NCI-H526 (cell line): ENCODE data around the gene USP48.
"Not testable (repeated sequence)": the region's sequence is repeated elsewhere in the genome, so short reads cannot be mapped to it uniquely, and the experiment has no call there.

Experiments used
- DNase-seq, 2 experiments: peaks; one replicate each; lab custom pipeline; 2025; lab: John Stamatoyannopoulos, UW

USP48 gene

GRCh38 chr1:21774835-21775549, 8.0 kb downstream of the USP48 start:
- no peak for DNase-seq

DNA sequence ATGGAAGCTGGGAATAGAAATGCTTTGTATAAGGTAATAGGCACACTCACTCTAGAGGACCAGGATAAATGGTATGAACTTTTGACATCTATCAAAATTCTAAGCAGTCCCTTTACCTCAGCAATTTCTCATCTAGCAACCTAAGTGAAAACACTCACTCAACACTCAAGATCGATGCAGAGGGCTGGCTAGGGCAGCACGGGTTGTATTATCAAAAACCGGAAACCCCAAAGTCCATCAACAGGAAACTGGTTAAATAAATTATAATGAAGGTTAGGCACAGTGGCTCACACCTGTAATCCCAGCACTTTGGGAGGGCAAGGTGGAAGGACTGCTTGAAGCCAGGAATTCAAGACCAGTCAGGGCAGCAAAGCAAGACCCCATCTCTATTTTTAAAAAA, 9.4 kb downstream of the USP48 start:
- no peak for DNase-seq

DNA sequence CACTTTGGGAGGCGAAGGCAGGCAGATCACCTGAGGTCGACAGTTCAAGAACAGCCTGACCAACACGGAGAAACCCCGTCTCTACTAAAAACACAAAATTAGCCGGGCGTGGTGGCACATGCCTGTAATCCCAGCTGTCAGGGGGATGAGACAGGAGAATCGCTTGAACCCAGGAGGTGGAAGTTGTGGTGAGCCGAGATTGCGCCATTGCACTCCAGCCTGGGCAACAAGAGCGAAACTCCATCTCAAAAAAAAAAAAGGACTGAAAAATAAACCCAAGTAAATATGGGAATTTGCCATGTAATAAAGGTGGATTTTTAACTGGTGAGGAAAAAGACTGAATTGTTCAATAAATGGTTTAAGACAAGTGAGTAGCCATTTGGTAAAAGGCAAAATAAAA, 11.3 kb downstream of the USP48 start:
- not testable (repeated sequence) for DNase-seq

GRCh38 chr1:21770602-21771001, 12.3 kb downstream of the USP48 start:
- not testable (repeated sequence) for DNase-seq

GRCh38 chr1:21770201-21770600, 12.7 kb downstream of the USP48 start:
- DNase-seq, result no peak

DNA sequence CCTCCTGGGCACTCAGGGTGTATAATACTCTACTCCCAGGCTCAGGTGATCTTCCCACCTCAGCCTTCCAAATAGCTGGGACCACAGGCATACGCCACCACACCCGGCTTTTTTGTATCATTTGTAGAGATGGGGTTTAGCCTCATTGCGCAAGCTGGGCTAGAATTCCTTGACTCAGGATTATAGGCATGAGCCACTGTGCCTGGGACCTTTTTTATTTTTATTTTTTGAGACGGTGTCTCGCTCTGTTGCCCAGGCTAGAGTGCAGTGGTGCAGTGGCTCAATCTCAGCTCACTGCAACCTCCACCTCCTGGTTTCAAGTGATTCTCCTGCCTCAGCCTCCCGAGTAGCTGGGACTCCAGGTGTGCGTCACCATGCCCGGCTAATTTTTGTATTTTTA, 15.8 kb downstream of the USP48 start:
- not testable (repeated sequence) for DNase-seq

DNA sequence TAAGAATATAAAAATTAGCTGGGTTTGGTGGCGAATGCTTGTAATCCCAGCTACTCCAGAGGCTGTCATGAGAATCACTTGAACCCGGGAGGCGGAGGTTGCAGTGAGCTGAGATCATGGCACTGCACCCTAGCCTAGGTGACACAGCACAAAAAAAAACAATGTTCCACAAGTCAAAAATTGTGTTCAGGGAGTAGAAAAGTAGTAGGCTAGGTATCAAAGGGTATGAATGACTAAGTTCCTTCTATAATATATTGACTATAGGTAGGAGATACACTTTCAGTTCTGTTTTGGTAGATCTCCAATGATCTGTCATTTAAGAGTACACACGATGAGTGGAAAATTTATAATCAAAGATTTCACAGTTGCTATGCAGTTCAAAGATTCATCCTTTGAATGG, 16.7 kb downstream of the USP48 start:
- no peak for DNase-seq

- DNase-seq, result no peak
These were observed 18.1 kb downstream of the USP48 start for GRCh38 chr1:21764615-21765423.

- no peak for DNase-seq
These were observed 19.1 kb downstream of the USP48 start for GRCh38 chr1:21763694-21764419.

- DNase-seq, result no peak
These were observed 19.7 kb downstream of the USP48 start for GRCh38 chr1:21763236-21763635.

DNA sequence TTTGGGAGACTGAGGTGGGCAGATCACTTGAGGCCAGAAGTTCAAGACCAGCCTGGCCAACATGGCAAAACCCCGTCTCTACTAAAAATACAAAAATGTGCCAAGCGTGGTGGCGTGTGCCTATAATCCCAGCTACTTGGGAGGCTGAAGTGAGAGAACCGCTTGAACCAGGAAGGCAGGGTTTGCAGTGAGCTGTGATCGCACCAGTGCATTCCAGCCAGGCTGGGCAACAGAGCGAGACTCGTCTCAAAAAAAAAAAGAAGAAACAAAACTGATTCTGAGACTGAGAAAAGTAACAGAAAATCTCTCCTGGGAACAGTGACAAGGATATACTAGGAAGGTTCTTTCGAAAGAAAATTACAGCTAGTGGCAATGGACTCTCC, 20.9 kb downstream of the USP48 start:
- no peak for DNase-seq

GRCh38 chr1:21761052-21761451, 21.9 kb downstream of the USP48 start:
- no peak for DNase-seq

GRCh38 chr1:21759818-21760217, 23.1 kb downstream of the USP48 start:
- DNase-seq, result no peak

DNA sequence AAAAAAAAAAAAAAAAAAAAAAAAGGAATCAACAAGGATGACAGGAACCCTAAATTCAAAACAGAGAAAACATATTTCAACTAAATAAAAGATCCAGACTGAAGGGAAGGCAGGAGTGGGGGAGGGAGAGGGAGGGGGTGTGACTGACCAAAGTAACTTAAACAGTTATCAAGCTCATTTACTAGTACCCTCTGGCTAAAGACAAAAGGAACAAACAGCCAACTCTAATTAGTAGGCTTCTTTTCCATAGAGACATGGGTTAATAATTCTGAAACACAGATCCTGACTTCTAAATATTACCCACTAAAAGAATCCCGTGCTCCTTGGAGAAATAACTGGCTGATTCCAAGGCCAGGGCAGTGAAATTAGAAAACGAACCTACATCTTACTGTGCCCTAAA, 23.8 kb downstream of the USP48 start:
- no peak for DNase-seq

DNA sequence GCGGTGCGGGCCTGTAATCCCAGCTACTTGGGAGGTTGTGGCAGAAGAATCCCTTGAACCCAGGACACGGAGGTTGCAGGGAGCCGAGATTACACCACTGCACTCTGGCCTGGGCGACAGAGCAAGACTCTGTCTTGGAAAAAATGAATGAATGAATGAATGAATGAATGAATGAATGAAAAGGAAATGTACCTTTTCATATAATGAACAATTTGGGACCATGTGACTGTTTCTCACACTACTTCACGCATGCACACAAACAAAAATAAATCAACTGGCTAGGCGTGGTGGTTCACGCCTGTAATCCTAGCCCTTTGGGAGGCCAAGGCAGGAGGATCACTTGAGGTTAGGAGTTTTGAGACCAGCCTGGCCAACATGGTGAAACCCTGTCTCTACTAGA, 24.3 kb downstream of the USP48 start:
- DNase-seq, result no peak

DNA sequence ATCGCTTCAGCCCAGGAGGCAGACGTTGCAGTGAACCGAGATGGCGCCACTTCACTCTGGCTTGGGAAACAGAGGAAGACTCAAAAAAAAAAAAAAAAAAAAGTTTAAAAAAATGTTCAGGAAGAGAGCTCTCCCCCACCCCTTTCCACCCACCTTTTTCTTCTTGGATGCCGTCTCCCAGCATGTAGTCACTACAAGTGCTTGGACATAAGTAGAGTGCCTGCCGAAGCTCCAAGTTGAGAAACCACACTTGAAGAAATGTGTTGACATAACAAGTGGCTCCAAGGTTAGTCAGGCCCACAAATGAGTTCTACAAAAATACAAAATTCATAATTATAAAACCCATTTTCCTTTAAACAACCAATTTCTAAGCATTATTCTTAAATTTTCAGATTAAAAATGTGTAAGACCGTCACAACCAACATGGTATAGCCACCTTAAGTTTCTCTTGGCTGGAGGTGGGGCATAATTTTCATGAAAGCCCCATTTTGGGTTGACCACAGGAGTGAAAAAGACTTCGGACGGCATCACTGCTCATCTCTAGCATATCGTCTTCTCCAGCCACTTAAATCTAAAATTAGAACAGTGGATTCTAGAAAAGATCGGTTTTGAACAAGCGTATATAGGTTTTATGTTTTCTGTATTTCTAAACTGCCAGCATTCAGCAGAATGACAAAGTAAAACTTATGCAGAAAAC, 26.4 kb downstream of the USP48 start:
- DNase-seq, result no peak

DNA sequence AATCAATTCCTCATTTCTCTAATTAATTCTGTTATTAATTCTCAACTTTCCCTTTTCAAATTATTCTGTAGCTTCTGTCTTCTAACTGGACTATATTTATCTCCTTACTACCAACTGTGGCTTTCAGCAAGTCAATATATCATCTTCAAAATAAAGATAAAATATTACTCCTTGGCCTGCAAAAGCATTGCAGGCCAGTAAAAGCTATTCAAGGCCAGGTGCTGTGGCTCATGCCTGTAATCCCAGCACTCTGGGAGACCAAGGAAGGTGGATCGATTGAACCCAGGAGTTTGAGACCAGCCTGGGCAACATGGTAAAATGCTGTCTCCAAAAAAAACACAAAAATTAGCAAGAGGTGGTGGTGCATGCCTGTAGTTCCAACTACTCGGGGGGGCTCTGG, 27.9 kb downstream of the USP48 start:
- no peak for DNase-seq

GRCh38 chr1:21754583-21754982, 28.4 kb downstream of the USP48 start:
- DNase-seq, result no peak

DNA sequence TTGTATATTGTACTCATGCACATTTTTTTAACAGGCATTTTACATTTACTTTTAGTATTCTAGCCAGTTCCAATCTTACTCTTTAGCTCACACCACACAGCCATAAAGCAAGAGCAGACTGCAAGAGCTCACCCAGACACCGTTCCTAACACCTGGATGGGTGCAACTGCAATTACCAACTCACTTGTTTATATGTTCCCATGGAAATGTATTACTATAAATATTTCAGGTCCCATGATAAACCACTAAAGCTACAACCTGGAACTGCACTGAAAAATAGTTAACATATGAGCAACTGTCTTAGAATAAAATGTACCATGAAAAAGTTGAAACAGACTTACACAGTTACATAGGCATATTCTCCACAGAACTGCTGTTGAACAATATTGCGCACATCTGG, 30.8 kb downstream of the USP48 start:
- DNase-seq, result no peak

- DNase-seq, result no peak
These were observed 31.7 kb downstream of the USP48 start for GRCh38 chr1:21751281-21751680.

- DNase-seq, result no peak
These were observed 32.1 kb downstream of the USP48 start for GRCh38 chr1:21750841-21751240.

GRCh38 chr1:21749859-21750468, 33.0 kb downstream of the USP48 start:
- no peak for DNase-seq
